Peyer's patch (tissue), 4 donors: ENCODE results near the gene POU5F1. TPM values are rescaled to one million over a fixed set of nuclear protein-coding genes. Genes with fewer than 3 reads are reported as not detected.
A peak's percentile ranks its signal among the peaks of the same experiment; 100 is the strongest.
"Not testable (repeated sequence)": the region's sequence is repeated elsewhere in the genome, so short reads cannot be mapped to it uniquely, and the experiment has no call there.

Experiments used
- DNase-seq, 3 donors: peaks; one replicate each; pipeline ENCODE4 v3.0.0-alpha.2; 2017 to 2019
- H3K27ac ChIP-seq, 4 donors: fragments of 200-600 bp; sonication (generic); one replicate each; pipeline ENCODE4 v1.5.1; 2016 to 2019
- H3K27me3 ChIP-seq, 2 donors: fragments of 200-600 bp; sonication (generic); one replicate each; pipeline ENCODE4 v1.5.1; 2019
- H3K36me3 ChIP-seq, 3 donors: fragments of 200-600 bp; sonication (generic); one replicate each; pipeline ENCODE4 v1.5.1; 2016 to 2019
- H3K4me1 ChIP-seq, 4 donors: fragments of 200-600 bp; sonication (generic); one replicate each; pipeline ENCODE4 v1.5.1; 2016 to 2019
- H3K4me3 ChIP-seq, 4 donors: fragments of 200-600 bp; sonication (generic); 1 replicate in 3 of 4; 2 replicates in 1 of 4; pipeline ENCODE4 v1.5.1; 2016 to 2019; ENCODE audit warnings: mild to moderate bottlenecking in 1 of 4
- H3K9me3 ChIP-seq, 4 donors: fragments of 200-600 bp; sonication (generic); one replicate each; pipeline ENCODE4 v1.5.1; 2016 to 2019; ENCODE audit warnings: mild to moderate bottlenecking in 1 of 4
- CTCF ChIP-seq, 6 experiments: fragments of 450-650 bp in 4 of 6; fragments of 200-600 bp in 2 of 6; sonication (generic) in 1 of 6; IDR thresholded peaks; one replicate each; pipeline ENCODE4 v1.5.1; 2017 to 2019; ENCODE audit warnings: antibody characterized with exemption in 6 of 6, mild to moderate bottlenecking in 3 of 6, moderate library complexity in 1 of 6
- POLR2A ChIP-seq, 2 donors: fragments of 450-650 bp; IDR thresholded peaks; one replicate each; pipeline ENCODE4 v1.5.1; 2017; ENCODE audit warnings: antibody characterized with exemption in 2 of 2, mild to moderate bottlenecking in 2 of 2, moderate library complexity in 2 of 2
- total RNA-seq, 4 donors: library from RNA; depleted of rRNA; stranded (reverse); fragments of >200 nt; gene quantifications; one replicate each; pipeline ENCODE4 v1.1.0, GENCODE V29; 2016

The POU5F1 gene
- total RNA-seq, 4 donors from 2014 or later = 14.9 to 121 (median 45.0) TPM

- no peaks in the 10 kb centered on the region for H3K27me3 ChIP-seq
- no peaks in the 10 kb centered on the region for H3K36me3 ChIP-seq
- peaks cover 0 to 46% (median 12%) of the 10 kb centered on the region in 4 donors for H3K4me1 ChIP-seq
- DNase-seq = peak in 1 of 3 donors; percentile 54
- peak overlapping the region; percentile 83 to 90 (median 89) for H3K27ac ChIP-seq
- TF ChIP-seq CTCF (IDR thresholded peaks at IDR 0.05) = no peak
- TF ChIP-seq POLR2A (IDR thresholded peaks at IDR 0.05) = no peak
- no peaks in the 10 kb centered on the region for H3K9me3 ChIP-seq
- peak overlapping the region in 1 of 4 donors; percentile 14 for H3K4me3 ChIP-seq
Measured at GRCh38 chr6:31202259-31203166, 32.0 kb upstream of the POU5F1 start.

DNA sequence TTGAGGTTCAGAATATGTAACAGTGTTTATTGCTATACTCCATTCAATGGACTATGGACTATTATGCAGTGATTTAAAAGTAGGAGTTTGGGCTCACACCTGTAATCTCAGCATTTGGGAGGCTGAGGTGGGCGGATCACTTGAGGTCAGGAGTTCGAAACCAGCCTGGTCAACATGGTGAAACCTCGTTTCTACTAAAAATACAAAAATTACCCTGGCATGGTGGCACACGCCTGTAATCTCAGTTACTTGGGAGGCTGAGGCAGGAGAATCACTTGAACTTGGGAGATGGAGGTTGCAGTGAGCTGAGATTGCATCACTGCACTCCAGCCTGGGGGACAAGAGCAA is 28.6 kb upstream of the POU5F1 start:
- H3K27me3 ChIP-seq, H3K9me3 ChIP-seq, DNase-seq, H3K36me3 ChIP-seq: not testable (repeated sequence)
- Histone ChIP-seq H3K4me1 (peaks cover 0 to 32% (median 15%) of the 10 kb centered on the region in 4 donors), H3K27ac (peak overlapping the region; percentile 93 to 96 (median 96)), H3K4me3 (peak overlapping the region in 3 of 4 donors; percentile 52 to 67 (median 57))

- peak overlapping the region; percentile 93 to 96 (median 96) for H3K27ac ChIP-seq
- peaks cover 0 to 23% (median 12%) of the 10 kb centered on the region in 4 donors for H3K4me1 ChIP-seq
- peak; percentile 95 to 98 (median 96) for DNase-seq
- no peaks in the 10 kb centered on the region for H3K9me3 ChIP-seq
- no peaks in the 10 kb centered on the region for H3K27me3 ChIP-seq
- H3K36me3 ChIP-seq = no peaks in the 10 kb centered on the region
- TF ChIP-seq POLR2A (IDR thresholded peaks at IDR 0.05) (peak; percentile 57 to 64), CTCF (IDR thresholded peaks at IDR 0.05) (no peak)
- peak overlapping the region; percentile 52 to 76 (median 62) for H3K4me3 ChIP-seq
Measured at GRCh38 chr6:31197559-31198305, 27.2 kb upstream of the POU5F1 start.

DNA sequence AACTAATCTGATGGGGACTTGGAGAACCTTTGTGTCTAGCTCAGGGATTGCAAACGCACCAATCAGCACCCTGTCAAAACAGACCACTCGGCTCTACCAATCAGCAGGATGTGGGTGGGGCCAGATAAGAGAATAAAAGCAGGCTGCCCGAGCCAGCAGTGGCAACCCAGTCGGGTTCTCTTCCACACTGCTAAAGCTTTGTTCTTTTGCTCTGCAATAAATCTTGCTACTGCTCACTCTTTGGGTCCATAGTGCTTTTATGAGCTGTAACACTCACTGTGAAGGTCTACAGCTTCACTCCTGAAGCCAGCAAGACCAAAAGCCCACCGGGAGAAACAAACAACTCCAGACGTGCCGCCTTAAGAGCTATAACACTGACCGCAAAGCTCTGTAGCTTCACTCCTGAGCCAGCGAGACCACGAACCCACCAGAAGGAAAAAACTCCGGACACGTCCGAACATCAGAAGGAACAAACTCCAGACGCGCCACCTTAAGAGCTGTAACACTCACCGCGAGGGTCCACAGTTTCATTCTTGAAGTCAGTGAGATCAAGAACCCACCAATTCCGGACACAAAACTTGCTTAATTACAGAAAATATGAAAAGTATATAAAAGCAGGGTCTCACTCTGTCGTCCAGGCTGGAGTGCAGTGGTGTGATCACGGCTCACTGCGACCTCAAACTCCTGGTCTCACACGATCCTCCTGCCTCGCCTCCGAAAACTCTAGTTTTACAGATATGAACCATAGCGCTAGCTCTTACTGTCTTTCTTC is 26.0 kb upstream of the POU5F1 start:
- not testable (repeated sequence) for H3K9me3 ChIP-seq, H3K27me3 ChIP-seq, H3K36me3 ChIP-seq
- peak overlapping the region; percentile 93 to 96 (median 96) for H3K27ac ChIP-seq
- peak overlapping the region; percentile 52 to 76 (median 62) for H3K4me3 ChIP-seq
- peak in 1 of 3 donors; percentile 50 for DNase-seq
- peaks cover 0 to 14% (median 5%) of the 10 kb centered on the region in 4 donors for H3K4me1 ChIP-seq

- not testable (repeated sequence) for H3K4me3 ChIP-seq, H3K27ac ChIP-seq, H3K36me3 ChIP-seq, H3K9me3 ChIP-seq, H3K27me3 ChIP-seq
- DNase-seq = peak in 1 of 3 donors; percentile 48
- peaks cover 0 to 14% (median 5%) of the 10 kb centered on the region in 4 donors for H3K4me1 ChIP-seq
Measured at GRCh38 chr6:31195308-31195979, 25.0 kb upstream of the POU5F1 start.

DNA sequence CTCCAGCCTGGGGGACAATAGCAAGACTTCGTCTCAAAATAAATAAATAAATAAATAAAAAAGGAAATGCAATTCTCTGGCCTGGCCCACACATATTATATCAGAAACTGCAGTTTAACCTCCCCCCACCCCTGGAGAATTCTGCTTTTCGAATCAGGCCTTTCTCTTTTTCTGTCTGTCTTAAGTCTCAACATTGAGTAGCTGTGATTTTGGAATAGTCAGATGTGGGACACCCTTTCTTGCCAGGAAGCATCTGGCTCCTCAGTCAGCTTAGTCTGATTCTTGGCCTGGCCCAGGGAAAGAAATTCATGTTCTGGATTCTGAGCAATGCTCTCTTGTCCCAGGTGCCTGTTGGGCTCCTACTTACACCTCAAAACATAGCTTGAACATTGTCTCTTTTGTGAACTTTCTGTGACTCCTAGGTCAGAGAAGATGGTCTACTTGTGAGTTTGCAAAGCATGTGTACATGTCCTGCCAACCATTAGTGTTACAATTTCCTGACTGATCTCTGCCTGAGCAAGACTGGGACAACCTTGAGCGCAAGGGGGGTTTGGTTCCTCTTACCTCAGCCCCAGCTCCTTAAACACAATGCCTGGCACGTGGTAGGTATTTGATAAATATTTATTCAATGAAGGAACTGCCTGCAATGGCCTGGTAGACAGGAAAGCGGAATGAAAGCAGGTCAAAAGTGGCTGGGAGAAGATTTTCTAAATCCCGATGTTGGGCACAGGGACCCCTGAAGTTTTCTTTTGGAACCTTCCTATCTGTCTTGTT is 23.8 kb upstream of the POU5F1 start:
- peak in 1 of 3 donors; percentile 18 for DNase-seq
- Histone ChIP-seq H3K4me1 (peaks cover 0 to 8% (median 4%) of the 10 kb centered on the region in 4 donors), H3K9me3 (no peaks in the 10 kb centered on the region), H3K4me3 (no peak overlapping the region), H3K27ac (no peak overlapping the region), H3K36me3 (no peaks in the 10 kb centered on the region), H3K27me3 (no peaks in the 10 kb centered on the region)
- TF ChIP-seq CTCF (IDR thresholded peaks at IDR 0.05) = no peak
- no peak for TF ChIP-seq POLR2A (IDR thresholded peaks at IDR 0.05)
